C4-2B (cell line): ENCODE data around the gene PCDH15.

Experiments
- ZFX ChIP-seq: fragments of 450-650 bp; IDR thresholded peaks from 2 replicates; pipeline ENCODE4 v1.6.1; 2017
- TF ChIP-seq, protein P1 (sequence below): fragments of 450-650 bp; conservative IDR thresholded peaks from 2 replicates; pipeline ENCODE4 v1.5.1; 2017; ENCODE audit warnings: mild to moderate bottlenecking

DNA sequence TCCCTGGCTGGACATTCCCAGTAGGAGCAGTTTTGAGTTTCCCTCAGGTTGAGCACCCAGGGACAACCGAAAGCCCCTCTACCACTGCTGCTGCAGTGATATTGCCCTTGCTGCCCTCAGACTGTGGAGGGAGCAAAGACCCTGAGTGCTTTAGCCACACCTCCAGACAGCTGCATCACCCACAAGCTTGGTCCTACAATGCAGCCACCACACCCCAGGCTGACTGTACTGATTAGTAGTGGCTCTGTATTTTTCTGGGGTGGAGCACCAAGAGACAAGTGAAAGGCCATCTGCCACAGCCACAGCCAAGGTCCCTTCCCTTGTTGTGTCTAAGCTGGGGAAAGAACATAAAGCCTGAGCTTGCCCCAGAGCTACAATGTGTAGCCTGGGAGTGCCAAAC lies 789.9 kb downstream of the PCDH15 start:
- TF ChIP-seq, protein P1, sequence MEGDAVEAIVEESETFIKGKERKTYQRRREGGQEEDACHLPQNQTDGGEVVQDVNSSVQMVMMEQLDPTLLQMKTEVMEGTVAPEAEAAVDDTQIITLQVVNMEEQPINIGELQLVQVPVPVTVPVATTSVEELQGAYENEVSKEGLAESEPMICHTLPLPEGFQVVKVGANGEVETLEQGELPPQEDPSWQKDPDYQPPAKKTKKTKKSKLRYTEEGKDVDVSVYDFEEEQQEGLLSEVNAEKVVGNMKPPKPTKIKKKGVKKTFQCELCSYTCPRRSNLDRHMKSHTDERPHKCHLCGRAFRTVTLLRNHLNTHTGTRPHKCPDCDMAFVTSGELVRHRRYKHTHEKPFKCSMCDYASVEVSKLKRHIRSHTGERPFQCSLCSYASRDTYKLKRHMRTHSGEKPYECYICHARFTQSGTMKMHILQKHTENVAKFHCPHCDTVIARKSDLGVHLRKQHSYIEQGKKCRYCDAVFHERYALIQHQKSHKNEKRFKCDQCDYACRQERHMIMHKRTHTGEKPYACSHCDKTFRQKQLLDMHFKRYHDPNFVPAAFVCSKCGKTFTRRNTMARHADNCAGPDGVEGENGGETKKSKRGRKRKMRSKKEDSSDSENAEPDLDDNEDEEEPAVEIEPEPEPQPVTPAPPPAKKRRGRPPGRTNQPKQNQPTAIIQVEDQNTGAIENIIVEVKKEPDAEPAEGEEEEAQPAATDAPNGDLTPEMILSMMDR, result no peak
- no peak for TF ChIP-seq ZFX
